ENCODE measurements around the gene ZCCHC8. TPM values are rescaled to one million over a fixed set of nuclear protein-coding genes. Genes with fewer than 3 reads are reported as not detected.

ZCCHC8 gene
- total RNA-seq, 1 donor from 2014 or later = 32.4 TPM

GRCh38 chr12:122508163-122508562 is 7.4 kb upstream of the ZCCHC8 start:
- H3K4me1 Mint-ChIP-seq = no peaks in the 10 kb centered on the region
- no peak for DNase-seq (ENCODE audit: low read depth, low spot score)
- TF ChIP-seq CTCF (conservative IDR thresholded peaks at IDR 0.05) = no peak
- H3K36me3 Mint-ChIP-seq (ENCODE audit: low read depth) = peaks cover 21% of the 10 kb centered on the region
- H3K27me3 Mint-ChIP-seq (ENCODE audit: low read depth) = no peaks in the 10 kb centered on the region
- H3K4me3 Mint-ChIP-seq = no peak overlapping the region
- no peaks in the 10 kb centered on the region for H3K9me3 Mint-ChIP-seq
- H3K27ac Mint-ChIP-seq (ENCODE audit: unreplicated experiment) = no peak overlapping the region

DNA sequence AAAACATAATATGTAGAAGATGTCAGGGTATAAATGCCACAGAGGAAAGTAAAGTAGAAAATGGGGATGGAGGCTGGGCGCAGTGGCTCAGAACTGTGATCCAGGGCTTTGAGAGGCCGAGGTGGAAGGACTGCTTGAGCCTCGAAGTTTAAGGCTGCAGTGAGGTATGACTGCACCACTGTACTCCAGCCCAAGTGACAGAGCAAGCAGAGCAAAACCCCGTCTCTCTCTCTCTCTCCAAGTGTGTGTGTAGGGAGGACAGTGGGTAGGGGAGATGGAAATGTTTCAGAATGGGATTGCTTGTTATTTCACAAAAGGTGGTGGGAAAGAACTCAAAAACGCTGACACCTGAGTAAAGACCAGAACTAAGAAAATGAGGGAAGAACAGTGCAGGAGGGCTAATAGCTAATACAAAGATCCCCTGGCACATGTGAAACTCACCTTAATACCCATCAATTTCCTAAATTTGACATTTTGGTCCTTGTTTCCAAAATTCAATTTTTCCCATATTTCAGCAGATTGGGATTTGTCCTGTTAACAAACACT is 5.7 kb upstream of the ZCCHC8 start:
- peaks cover 16% of the 10 kb centered on the region for H3K36me3 Mint-ChIP-seq (ENCODE audit: low read depth)
- H3K9me3 Mint-ChIP-seq = no peaks in the 10 kb centered on the region
- TF ChIP-seq CTCF (conservative IDR thresholded peaks at IDR 0.05) = no peak
- DNase-seq (ENCODE audit: low read depth, low spot score) = no peak
- no peaks in the 10 kb centered on the region for H3K27me3 Mint-ChIP-seq (ENCODE audit: low read depth)
- H3K4me1 Mint-ChIP-seq = peaks cover 5% of the 10 kb centered on the region
- no peak overlapping the region for H3K27ac Mint-ChIP-seq (ENCODE audit: unreplicated experiment)
- no peak overlapping the region for H3K4me3 Mint-ChIP-seq

DNA sequence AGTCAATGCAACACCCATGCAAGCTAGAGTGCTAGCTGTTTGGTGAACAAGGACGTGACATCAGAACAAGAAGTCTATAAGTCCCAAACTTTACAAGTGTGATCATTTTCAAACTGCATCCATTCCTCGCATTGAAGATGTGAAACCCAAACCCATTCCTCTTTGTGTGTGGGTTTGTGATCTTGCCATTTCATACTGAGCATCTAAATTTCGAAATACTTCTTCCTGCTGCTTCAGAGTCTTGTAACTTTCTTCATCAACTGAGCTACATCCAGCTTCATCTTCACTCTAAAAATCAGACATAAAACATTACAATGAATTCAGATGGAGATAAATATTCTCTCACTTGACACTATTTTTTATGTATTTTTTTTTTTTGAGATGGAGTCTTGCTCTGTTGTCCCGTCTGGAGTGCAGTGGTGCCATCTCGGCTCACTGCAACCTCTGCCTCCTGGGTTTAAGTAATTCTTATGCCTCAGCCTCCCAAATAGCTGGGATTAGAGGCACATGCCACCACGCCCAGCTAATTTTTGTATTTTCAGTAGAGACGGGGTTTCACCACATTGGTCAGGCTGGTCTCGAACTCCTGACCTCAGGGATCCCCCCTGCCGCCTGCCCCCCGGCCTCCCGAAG is 4.8 kb upstream of the ZCCHC8 start:
- no peak for TF ChIP-seq CTCF (conservative IDR thresholded peaks at IDR 0.05)
- H3K9me3 Mint-ChIP-seq = no peaks in the 10 kb centered on the region
- no peak overlapping the region for H3K27ac Mint-ChIP-seq (ENCODE audit: unreplicated experiment)
- DNase-seq (ENCODE audit: low read depth, low spot score) = no peak
- no peak overlapping the region for H3K4me3 Mint-ChIP-seq
- H3K36me3 Mint-ChIP-seq (ENCODE audit: low read depth) = peaks cover 13% of the 10 kb centered on the region
- peaks cover 13% of the 10 kb centered on the region for H3K4me1 Mint-ChIP-seq
- no peaks in the 10 kb centered on the region for H3K27me3 Mint-ChIP-seq (ENCODE audit: low read depth)

- H3K9me3 Mint-ChIP-seq = no peaks in the 10 kb centered on the region
- no peak for TF ChIP-seq CTCF (conservative IDR thresholded peaks at IDR 0.05)
- H3K36me3 Mint-ChIP-seq (ENCODE audit: low read depth) = peaks cover 13% of the 10 kb centered on the region
- H3K27me3 Mint-ChIP-seq (ENCODE audit: low read depth) = no peaks in the 10 kb centered on the region
- no peak for DNase-seq (ENCODE audit: low read depth, low spot score)
- no peak overlapping the region for H3K27ac Mint-ChIP-seq (ENCODE audit: unreplicated experiment)
- peak overlapping the region; percentile 51 for H3K4me3 Mint-ChIP-seq
- peaks cover 20% of the 10 kb centered on the region for H3K4me1 Mint-ChIP-seq
Observed at GRCh38 chr12:122503783-122504590, 3.3 kb upstream of the ZCCHC8 start.

- H3K4me1 Mint-ChIP-seq = peaks cover 27% of the 10 kb centered on the region
- peaks cover 13% of the 10 kb centered on the region for H3K36me3 Mint-ChIP-seq (ENCODE audit: low read depth)
- TF ChIP-seq CTCF (conservative IDR thresholded peaks at IDR 0.05) = no peak
- H3K9me3 Mint-ChIP-seq = no peaks in the 10 kb centered on the region
- no peak overlapping the region for H3K27ac Mint-ChIP-seq (ENCODE audit: unreplicated experiment)
- no peak for DNase-seq (ENCODE audit: low read depth, low spot score)
- H3K27me3 Mint-ChIP-seq (ENCODE audit: low read depth) = no peaks in the 10 kb centered on the region
- H3K4me3 Mint-ChIP-seq = peak overlapping the region; percentile 51
Observed at GRCh38 chr12:122503147-122503751, 2.5 kb upstream of the ZCCHC8 start.
